ENCODE measurements around the gene ZNF385D.

GRCh38 chr3:21502656-21503055 lies 248.4 kb downstream of the ZNF385D start:
- no peak for TF ChIP-seq CTCF (IDR thresholded peaks at IDR 0.05)
- TF ChIP-seq MAX (IDR thresholded peaks at IDR 0.05; ENCODE audit: low read depth): no peak
- no peak for TF ChIP-seq EZH2phosphoT487 (IDR thresholded peaks at IDR 0.05; ENCODE audit: borderline replicate concordance, low read depth)
- no peak for TF ChIP-seq RXRA (IDR thresholded peaks at IDR 0.05; ENCODE audit: borderline replicate concordance, low read depth)
- no peak for TF ChIP-seq RAD21 (IDR thresholded peaks at IDR 0.05; ENCODE audit: low read length)

Data from SK-N-SH (cell line).